Glutamatergic neuron (in vitro differentiated cells): ENCODE measurements around the gene PDE6A. TPM values are rescaled to one million over a fixed set of nuclear protein-coding genes. Genes with fewer than 3 reads are reported as not detected.
"Not testable (repeated sequence)": the region's sequence is repeated elsewhere in the genome, so short reads cannot be mapped to it uniquely, and the experiment has no call there.

ENCODE experiments used
- DNase-seq: peaks from one replicate; pipeline ENCODE4 v3.0.0; 2022
- H3K27ac Mint-ChIP-seq: one replicate; pipeline ENCODE4 v1.8.0; 2020; ENCODE audit warnings: mild to moderate bottlenecking, mixed read lengths, inconsistent platforms; ENCODE audit not compliant: unreplicated experiment
- H3K27me3 Mint-ChIP-seq: one replicate; pipeline ENCODE4 v1.8.0; 2020; ENCODE audit warnings: mild to moderate bottlenecking, moderate library complexity, mixed read lengths, inconsistent platforms; ENCODE audit not compliant: unreplicated experiment
- H3K36me3 Mint-ChIP-seq: one replicate; pipeline ENCODE4 v1.8.0; 2020; ENCODE audit warnings: mild to moderate bottlenecking, mixed read lengths, inconsistent platforms; ENCODE audit not compliant: unreplicated experiment
- H3K4me1 Mint-ChIP-seq: one replicate; pipeline ENCODE4 v1.8.0; 2020; ENCODE audit warnings: mild to moderate bottlenecking, low read depth, mixed read lengths, inconsistent platforms; ENCODE audit not compliant: unreplicated experiment
- H3K4me3 Mint-ChIP-seq: one replicate; pipeline ENCODE4 v1.8.0; 2020; ENCODE audit warnings: mild to moderate bottlenecking, mixed read lengths, inconsistent platforms; ENCODE audit not compliant: unreplicated experiment
- H3K9me3 Mint-ChIP-seq: one replicate; pipeline ENCODE4 v1.8.0; 2020; ENCODE audit warnings: mild to moderate bottlenecking, moderate library complexity, mixed read lengths, inconsistent platforms; ENCODE audit not compliant: unreplicated experiment
- CTCF ChIP-seq: fragments of 200-600 bp; sonication (generic); IDR thresholded peaks from one replicate; pipeline ENCODE4 v1.5.0; 2021; ENCODE audit not compliant: partially characterized antibody, unreplicated experiment
- total RNA-seq: library from RNA; stranded (reverse); fragmentation: NEBNext Ultra II Directional; extraction: Animal tissue kit (Norgen Biotek cat#: 25700); gene quantifications from one replicate; pipeline ENCODE4 v1.2.1, GENCODE V29; 2021; ENCODE audit not compliant: unreplicated experiment

The PDE6A gene
- total RNA-seq, 1 donor from 2014 or later: not detected

- DNase-seq: no peak
- H3K27me3 Mint-ChIP-seq: no peaks in the 10 kb centered on the region
- no peak overlapping the region for H3K4me3 Mint-ChIP-seq
- H3K36me3 Mint-ChIP-seq: no peaks in the 10 kb centered on the region
- TF ChIP-seq CTCF: no peak
- H3K27ac Mint-ChIP-seq: no peak overlapping the region
- no peaks in the 10 kb centered on the region for H3K9me3 Mint-ChIP-seq
- no peaks in the 10 kb centered on the region for H3K4me1 Mint-ChIP-seq
These were observed 57.7 kb downstream of the PDE6A start for GRCh38 chr5:149886692-149887470.

- Mint-ChIP-seq H3K4me1 (no peaks in the 10 kb centered on the region), H3K4me3 (no peak overlapping the region), H3K36me3 (no peaks in the 10 kb centered on the region), H3K27ac (no peak overlapping the region), H3K27me3 (no peaks in the 10 kb centered on the region), H3K9me3 (no peaks in the 10 kb centered on the region)
- DNase-seq: no peak
- TF ChIP-seq CTCF: no peak
These were observed 58.5 kb downstream of the PDE6A start for GRCh38 chr5:149886060-149886459.

- H3K9me3 Mint-ChIP-seq: no peaks in the 10 kb centered on the region
- H3K27me3 Mint-ChIP-seq: no peaks in the 10 kb centered on the region
- H3K27ac Mint-ChIP-seq: no peak overlapping the region
- no peak for TF ChIP-seq CTCF
- no peak for DNase-seq
- no peaks in the 10 kb centered on the region for H3K36me3 Mint-ChIP-seq
- no peak overlapping the region for H3K4me3 Mint-ChIP-seq
- no peaks in the 10 kb centered on the region for H3K4me1 Mint-ChIP-seq
These were observed 59.1 kb downstream of the PDE6A start for GRCh38 chr5:149885513-149885912.

- no peak overlapping the region for H3K4me3 Mint-ChIP-seq
- H3K9me3 Mint-ChIP-seq: no peaks in the 10 kb centered on the region
- no peak for DNase-seq
- no peak overlapping the region for H3K27ac Mint-ChIP-seq
- H3K4me1 Mint-ChIP-seq: no peaks in the 10 kb centered on the region
- H3K36me3 Mint-ChIP-seq: no peaks in the 10 kb centered on the region
- TF ChIP-seq CTCF: no peak
- H3K27me3 Mint-ChIP-seq: no peaks in the 10 kb centered on the region
These were observed 61.0 kb downstream of the PDE6A start for GRCh38 chr5:149883550-149883949.

GRCh38 chr5:149882633-149883032 is 62.0 kb downstream of the PDE6A start:
- not testable (repeated sequence) for H3K27me3 Mint-ChIP-seq, H3K36me3 Mint-ChIP-seq, DNase-seq, H3K9me3 Mint-ChIP-seq, H3K4me1 Mint-ChIP-seq, H3K4me3 Mint-ChIP-seq, H3K27ac Mint-ChIP-seq
